HG03103 (cell line): ENCODE data around the gene ZNF527.
"Not testable (repeated sequence)": the region's sequence is repeated elsewhere in the genome, so short reads cannot be mapped to it uniquely, and the experiment has no call there.

ENCODE experiments used
- ATAC-seq: cut with Tn5 transposase; IDR thresholded peaks from one replicate; pipeline ENCODE4 v1.9.1; 2021; ENCODE audit warnings: low read depth; ENCODE audit not compliant: unreplicated experiment

Gene ZNF527

DNA sequence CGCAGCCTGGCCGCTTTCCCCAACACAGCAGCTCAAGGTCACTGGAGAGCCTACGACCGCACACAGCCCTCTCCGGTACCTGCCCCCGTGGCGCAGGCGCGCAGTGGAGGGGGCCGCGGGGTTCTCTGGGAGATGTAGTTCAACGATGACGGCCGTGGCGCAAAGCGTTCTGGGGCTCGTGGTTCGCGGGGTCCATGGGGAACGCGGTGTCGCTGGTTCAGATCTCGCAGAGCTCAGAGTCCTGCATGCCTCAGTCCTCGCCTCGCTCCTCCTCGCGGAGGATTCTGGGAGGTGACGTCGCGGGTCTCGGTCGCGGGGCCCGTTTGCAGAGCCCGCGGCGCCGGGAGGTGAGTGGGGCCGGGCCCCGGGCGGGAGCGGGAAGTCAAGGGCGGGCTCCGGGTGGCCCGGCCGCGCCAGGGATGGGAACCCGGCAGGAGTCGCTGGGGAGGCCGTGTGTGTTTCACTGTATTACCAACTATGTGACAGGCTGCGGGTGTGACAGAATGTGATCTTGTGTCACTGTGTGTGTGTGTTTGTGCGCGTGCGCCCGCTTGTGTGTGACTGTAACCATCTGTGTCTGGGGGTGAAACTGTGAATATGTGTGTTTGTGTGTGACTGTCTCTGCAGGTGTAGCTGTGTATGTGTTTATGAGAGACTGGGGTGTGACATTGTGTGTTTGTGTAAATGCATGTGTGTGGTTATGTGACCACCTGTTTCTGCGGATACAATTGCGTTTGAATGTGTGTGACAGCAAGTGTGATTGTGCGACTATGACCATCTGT, at the start of gene ZNF527:
TSS of gene ZNF527 (plus strand) at position 220 of the 782 bp plus-strand sequence. CDS start 3,100 bp downstream, outside the sequence.
- peak; percentile 94 for ATAC-seq

DNA sequence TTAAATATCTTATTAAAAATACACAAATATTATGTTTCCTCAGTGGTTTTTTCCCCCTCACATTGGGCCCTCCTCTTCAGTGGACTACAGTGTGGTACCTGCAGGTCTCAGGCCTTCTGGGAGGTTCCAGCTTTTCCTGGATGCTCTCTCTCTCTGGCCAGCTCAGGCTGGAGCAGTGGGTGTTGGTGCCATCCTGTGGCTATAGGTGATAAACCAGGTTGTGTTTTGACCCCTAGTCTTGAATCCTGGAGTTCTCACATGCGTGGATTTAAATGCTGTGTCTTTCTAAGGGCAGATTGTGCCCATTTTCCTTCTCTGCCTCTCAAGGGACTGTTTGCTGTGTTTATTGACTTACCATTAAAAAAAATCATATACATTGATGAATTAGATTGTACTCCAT, 41.2 kb upstream of the ZNF527 start:
- no peak for ATAC-seq

DNA sequence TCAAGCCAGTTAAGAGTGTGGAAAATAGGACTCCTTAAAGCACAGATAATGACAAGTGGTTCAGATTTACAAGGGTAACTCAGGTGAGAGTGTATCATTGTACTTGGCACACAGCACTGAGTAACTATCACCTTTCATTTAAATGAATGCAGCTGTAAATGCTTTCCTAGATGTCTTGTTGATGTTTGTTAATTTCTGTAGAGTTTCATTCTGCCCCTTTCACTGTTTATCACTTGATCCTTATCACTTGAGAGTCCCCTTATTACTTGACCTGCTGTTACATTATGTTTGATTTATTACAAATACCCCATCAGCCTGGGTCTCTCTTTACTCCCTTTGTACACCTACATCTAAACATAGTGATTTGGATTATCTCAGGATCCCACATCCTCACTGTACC, 38.1 kb upstream of the ZNF527 start:
- ATAC-seq: no peak

DNA sequence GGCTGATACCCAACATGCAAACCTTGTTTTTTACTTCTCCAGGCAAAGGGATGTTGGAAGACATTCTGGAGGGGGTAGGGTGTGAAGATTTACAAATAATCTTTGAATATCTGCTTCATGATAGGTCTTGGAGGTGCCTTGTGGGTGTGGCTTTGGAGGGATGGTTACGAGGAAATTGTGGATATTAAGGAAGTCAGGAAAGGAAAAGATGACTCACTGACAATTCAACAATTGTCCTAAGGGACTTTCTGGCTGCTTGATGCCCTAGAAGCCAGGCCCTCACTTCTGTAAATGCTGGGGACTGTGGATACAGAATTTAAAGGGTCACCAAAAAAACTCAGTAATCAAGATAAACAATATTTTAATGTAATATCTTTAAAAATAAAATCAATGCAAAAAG, 37.4 kb upstream of the ZNF527 start:
- ATAC-seq: no peak

DNA sequence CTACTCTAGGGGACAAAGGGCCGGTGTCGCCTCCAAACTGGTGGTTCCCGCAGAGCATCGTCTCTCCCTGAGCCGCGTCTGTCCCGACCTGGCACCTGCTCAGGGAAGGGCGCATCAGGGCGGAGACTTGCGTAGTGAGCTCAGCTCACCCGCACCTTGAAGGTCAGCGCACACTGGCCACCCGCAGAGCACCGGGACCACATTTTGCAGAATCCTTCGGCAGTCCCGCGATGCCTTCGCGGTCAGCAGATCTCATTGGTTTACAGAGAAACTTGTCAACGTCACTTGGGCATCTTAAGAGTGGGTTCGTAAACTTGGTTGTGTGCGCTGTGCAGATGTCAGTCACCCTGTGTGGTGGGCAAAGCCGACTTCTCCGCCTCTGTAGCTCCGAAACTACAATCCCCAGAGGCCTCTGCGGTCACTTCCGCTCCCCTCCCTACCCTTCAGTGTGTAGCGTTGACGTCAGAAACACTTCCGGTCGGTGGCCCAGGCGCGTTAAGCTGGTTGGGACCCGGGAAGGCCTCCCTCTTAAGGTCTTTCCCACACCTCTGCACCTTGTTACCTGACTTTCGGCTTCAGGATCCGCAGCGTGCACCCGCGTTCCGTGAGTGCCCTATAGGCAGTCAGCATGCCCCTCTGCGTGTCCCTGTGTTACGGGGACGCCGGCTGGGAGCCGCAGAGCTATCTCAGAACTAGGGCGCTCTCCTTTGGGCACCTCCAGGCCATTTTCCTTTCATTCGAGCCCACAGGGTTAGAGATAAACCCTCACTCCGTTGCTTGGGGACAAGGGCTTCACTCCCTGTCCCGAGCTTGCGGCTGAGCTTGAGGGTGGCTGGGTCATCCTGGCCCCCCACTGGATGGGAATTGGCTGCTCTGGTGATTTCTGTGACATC, 36.5 kb upstream of the ZNF527 start:
- no peak for ATAC-seq

DNA sequence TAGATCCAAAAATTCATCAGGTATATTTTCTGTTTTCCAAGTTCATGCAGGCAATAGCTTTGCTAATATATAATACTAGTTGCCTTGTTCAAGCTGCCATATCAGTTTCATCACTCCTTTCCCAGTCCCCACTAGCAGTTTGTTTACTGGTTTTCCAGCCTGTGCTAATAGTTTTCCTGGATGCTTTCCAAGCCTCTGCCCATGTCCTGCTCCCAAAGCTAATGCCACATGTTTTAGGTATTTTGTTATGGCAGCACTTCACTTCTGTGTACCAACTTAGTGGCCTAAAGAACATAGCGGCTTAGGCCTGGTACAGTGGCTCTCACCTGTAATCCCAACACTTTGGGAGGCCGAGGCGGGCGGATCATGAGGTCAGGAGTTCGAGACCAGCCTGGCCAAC, 28.1 kb upstream of the ZNF527 start:
- ATAC-seq: no peak

- ATAC-seq: no peak
Observed at GRCh38 chr19:37346091-37346490, 24.8 kb upstream of the ZNF527 start.

DNA sequence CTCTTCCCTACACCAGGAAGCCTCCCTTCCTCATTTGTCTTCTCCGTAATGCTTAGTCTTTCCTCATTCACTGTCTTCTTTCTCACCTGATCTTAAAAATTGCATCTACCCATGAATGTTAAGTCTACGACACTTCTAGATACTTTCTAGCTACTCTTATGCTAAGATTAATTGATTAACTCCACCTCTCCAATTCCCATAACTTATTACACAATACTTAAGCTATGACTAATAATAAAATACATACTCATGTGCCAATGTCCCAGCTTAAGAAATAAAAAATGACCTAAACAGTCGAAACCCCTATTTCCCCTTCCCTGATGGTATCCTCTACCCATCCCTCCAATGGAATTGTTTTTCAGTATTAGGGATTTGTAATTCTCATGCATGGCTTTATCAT, 22.8 kb upstream of the ZNF527 start:
- no peak for ATAC-seq

DNA sequence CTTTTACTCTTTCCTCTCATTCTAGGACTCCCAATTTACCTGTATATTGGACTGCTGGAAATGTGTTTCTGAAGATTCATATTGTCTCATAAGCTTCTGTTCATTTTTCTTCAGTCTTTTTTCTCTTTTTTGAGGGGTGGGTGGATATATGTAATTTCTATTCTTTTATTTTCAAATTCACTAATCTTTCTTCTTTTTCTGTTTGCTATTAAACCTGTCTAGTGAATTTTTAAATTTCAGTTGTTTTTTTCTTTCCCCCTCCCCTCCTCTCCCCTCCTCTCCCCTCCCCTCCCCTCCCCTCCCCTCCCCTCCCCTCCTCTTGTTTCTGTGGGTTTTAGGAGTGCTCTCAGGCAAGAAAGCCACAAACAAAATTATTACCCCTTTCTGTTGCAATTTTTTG, 16.9 kb upstream of the ZNF527 start:
- ATAC-seq: no peak

DNA sequence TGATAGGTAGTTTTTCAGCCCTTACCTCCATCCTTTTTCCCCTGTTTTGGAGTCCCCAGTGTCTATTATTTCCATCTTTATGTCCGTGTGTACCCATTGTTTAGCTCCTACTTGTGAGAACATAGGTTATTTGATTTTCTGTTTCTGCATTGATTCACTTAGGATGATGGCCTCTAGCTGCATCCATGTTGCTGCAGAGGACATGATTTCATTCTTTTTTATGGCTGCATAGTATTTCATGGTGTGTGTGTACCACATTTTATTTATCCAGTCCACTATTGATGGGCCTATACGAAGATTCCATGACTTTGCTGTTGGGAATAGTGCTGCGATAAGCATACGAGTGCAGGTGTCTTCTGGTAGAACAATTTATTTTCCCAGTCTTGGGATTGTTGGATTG, 15.0 kb upstream of the ZNF527 start:
- no peak for ATAC-seq

DNA sequence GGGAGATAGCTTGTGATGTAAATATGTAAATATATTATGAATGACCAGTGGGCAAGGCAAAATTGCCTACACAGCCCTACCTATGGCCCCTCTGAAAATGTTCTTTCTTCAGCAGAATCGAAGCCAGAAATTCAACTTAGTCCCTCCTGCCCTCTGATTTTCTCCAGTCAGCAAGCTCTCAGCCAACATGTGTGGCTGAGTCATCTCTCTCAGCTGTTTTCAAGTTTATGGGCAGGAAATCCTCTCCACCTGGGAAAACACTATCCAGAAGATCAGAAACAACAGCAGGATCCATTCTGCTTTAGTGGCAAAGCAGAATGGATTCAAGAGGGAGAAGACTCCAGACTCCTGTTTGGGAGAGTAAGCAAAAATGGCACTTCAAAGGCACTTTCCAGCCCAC, 8.9 kb upstream of the ZNF527 start:
- ATAC-seq: no peak

- ATAC-seq: no peak
Observed at GRCh38 chr19:37362733-37363132, 8.2 kb upstream of the ZNF527 start.

GRCh38 chr19:37370386-37370879, 466 bp upstream of the ZNF527 start:
- peak; percentile 20 for ATAC-seq

DNA sequence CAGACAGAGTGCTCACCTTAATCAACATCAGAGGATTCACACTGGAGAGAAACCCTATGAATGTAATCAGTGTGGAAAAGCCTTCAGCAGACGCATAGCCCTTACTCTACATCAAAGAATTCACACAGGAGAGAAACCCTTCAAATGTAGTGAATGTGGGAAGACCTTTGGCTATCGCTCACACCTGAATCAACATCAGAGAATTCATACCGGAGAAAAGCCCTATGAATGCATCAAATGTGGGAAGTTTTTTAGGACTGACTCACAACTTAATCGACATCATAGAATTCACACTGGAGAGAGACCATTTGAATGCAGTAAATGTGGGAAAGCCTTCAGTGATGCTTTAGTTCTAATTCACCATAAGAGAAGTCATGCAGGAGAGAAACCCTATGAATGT, 18.3 kb downstream of the ZNF527 start:
- no peak for ATAC-seq

DNA sequence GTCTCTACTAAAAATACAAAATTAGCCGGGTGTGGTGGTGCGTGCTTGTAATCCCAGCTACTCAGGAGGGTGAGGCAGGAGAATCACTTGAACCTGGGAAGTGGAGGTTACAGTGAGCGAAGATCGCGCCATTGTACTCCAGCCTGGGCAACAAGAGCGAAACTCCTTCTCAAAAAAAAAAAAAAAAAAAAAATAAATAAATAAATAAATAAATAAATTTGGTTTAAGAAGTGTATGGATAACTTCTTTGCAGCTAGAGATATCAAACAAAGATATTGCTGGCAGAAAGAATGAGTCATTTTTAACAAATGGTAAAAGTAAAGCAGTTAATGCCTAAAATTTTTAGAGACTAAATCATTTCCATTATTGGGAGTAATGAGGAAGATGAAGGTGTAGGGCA, 20.5 kb downstream of the ZNF527 start:
- ATAC-seq: not testable (repeated sequence)

GRCh38 chr19:37401078-37401477, 30.2 kb downstream of the ZNF527 start:
- no peak for ATAC-seq

DNA sequence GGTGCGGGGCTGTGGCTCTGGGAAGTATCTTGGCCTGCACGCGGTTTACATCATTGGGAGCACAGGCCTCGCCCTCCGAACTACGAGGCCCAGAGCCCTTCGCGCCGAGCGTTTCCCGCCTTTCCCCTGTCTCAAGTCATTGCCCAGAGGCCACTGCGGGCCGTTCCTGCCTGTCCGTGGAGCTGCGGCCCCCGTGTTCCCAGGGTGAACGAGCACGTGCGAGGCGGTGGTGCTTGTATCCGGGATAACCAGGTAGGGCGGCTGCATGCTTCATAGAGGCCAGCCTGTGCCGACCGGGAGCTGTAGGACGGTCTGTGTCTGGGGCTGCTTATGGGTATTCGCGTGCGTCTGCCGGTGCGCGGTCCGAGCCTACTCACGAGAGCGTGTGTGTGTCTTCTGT, 32.5 kb downstream of the ZNF527 start:
- no peak for ATAC-seq

DNA sequence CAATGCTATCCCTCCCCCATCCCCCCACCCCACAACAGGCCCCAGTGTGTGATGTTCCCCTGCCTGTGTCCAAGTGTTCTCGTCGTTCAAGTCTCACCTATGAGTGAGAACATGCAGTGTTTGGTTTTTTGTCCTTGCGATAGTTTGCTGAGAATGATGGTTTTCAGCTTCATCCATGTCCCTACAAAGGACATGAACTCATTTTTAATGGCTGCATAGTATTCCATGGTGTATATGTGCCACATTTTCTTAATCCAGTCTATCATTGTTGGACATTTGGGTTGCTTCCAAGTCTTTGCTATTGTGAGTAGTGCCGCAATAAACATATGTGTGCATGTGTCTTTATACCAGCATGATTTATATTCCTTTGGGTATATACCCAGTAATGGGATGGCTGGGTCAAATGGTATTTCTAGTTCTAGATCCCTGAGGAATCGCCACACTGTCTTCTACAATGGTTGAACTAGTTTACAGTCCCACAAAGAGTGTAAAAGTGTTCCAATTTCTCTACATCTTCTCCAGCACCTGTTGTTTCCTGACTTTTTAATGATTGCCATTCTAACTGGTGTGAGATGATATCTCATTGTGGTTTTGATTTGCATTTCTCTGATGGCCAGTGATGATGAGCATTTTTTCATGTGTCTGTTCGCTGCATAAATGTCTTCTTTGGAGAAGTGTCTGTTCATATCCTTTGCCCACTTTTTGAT, 35.4 kb downstream of the ZNF527 start:
- not testable (repeated sequence) for ATAC-seq

DNA sequence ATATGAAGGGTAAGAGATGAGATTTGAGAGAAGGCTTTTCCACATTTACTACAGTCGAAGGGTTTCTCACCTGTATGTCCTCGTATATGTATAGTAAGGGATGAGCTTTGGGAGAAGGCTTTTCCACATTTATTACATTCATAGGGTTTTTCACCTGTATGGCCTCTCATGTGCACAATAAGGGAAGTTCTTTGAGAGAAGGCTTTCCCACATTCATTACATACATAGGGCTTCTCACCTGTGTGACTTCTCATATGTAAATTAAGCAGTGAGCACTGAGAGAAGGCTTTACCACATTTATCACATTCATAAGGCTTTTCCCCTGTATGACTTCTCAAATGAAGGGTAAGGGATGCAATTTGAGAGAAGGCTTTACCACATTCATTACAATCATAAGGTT, 41.8 kb downstream of the ZNF527 start:
- no peak for ATAC-seq

DNA sequence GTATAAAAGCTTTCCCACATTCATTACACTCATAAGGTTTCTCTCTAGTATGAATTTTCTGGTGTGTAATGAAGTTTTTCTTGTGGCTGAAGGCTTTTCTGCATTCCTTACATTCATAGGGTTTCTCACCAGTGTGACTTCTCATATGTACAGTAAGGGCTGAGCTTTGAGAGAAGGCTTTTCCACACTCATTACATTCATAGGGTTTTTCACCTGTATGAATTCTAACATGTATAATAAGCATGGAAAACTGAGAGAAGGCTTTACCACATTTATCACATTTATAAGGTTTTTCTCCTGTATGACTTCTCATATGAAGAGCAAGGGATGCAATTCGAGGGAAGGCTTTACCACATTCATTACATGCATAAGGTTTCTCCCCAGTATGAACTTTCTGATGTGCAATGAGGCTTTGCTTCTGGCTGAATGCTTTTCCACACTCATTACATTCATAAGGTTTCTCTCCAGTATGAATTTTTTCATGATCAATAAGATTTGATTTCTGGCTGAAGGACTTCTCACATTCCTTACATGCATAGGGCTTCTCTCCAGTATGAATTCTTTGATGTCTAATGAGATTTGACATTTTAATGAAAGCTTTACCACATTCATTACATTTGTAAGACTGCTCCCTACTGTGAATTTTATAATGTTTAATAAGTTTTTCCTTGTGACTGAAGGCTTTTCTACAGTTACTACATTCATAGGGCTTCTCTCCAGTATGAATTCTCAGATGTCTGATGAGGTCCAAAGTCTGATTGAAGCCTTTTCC, 42.6 kb downstream of the ZNF527 start:
- no peak for ATAC-seq
